Lung (tissue), 12 donors: ENCODE data around the gene ABCG2. TPM values are rescaled to one million over a fixed set of nuclear protein-coding genes. Genes with fewer than 3 reads are reported as not detected.

Experiments used
- ATAC-seq: fragments of 200-7000 bp; cut with Tn5 transposase; one replicate; pipeline ENCODE4 v1.9.1; 2020; ENCODE audit warnings: moderate number of reproducible peaks; ENCODE audit not compliant: insufficient read depth, low FRiP score
- DNase-seq, 3 donors: peaks; one replicate each; pipeline ENCODE4 v3.0.0-alpha.2; 2013 to 2017
- H3K27ac ChIP-seq, 2 donors: one replicate each; pipeline ENCODE4 v1.5.1; 2013; ENCODE audit warnings: mild to moderate bottlenecking in 2 of 2, moderate library complexity in 2 of 2, control low read depth in 1 of 2, inconsistent platforms in 1 of 2, low read depth in 1 of 2, low read length in 1 of 2
- H3K27me3 ChIP-seq, 3 donors: one replicate each; pipeline ENCODE4 v1.5.1; 2013; ENCODE audit warnings: low read length in 2 of 3; ENCODE audit not compliant: control insufficient read depth in 3 of 3, insufficient read depth in 3 of 3
- H3K36me3 ChIP-seq, 4 donors: one replicate each; pipeline ENCODE4 v1.5.1; 2013; ENCODE audit warnings: low read length in 4 of 4, mild to moderate bottlenecking in 1 of 4, moderate library complexity in 1 of 4; ENCODE audit not compliant: control insufficient read depth in 4 of 4, insufficient read depth in 4 of 4
- H3K4me1 ChIP-seq, 5 donors: one replicate each; pipeline ENCODE4 v1.5.1; 2013; ENCODE audit warnings: low read length in 5 of 5, mild to moderate bottlenecking in 2 of 5, moderate library complexity in 1 of 5; ENCODE audit not compliant: control insufficient read depth in 5 of 5, insufficient read depth in 5 of 5
- H3K4me3 ChIP-seq: one replicate; pipeline ENCODE4 v1.5.1; 2013; ENCODE audit warnings: mild to moderate bottlenecking, control low read depth, moderate library complexity
- H3K9ac ChIP-seq, 2 donors: one replicate each; pipeline ENCODE4 v1.5.1; 2013; ENCODE audit warnings: low read length in 2 of 2, control low read depth in 1 of 2; ENCODE audit not compliant: insufficient read depth in 1 of 2
- H3K9me3 ChIP-seq, 4 donors: one replicate each; pipeline ENCODE4 v1.5.1; 2013; ENCODE audit warnings: low read length in 3 of 4, mild to moderate bottlenecking in 1 of 4, moderate library complexity in 1 of 4; ENCODE audit not compliant: control insufficient read depth in 4 of 4, insufficient read depth in 3 of 4
- CTCF ChIP-seq: IDR thresholded peaks from 2 replicates; pipeline ENCODE4 v1.5.1; 2012; ENCODE audit warnings: mild to moderate bottlenecking; ENCODE audit errors: control extremely low read depth, extremely low read depth
- WGBS, 2 donors: extraction: QIAGEN DNeasy Blood & Tissue Kit; methylation state at CpG; one replicate each; pipeline ENCODE4 v1.1.7; 2013; 5-methylcytosine and 5-hydroxymethylcytosine counted together
- polyA plus RNA-seq, 2 donors: library from polyadenylated mRNA; stranded (reverse); fragments of 200-250 nt; gene quantifications; one replicate each; pipeline ENCODE4 v1.2.1, GENCODE V29; 2013
- total RNA-seq, 2 donors: library from RNA; depleted of rRNA in 1 of 2; stranded (reverse); fragments of >200 nt in 1 of 2; gene quantifications; one replicate each; pipeline ENCODE4 v1.2.1, GENCODE V29; 2014 to 2021
- donor health status: control.
- donor health status: control.
- donor health status: Bipolar disorder and iron deficiency.
- donor health status: healthy.
- donor health status: DM: yes; HTN: yes; CAD: no.

ABCG2 gene
- total and polyA plus RNA-seq, 4 donors: 1.0 to 15.7 (median 3.3) TPM

DNA sequence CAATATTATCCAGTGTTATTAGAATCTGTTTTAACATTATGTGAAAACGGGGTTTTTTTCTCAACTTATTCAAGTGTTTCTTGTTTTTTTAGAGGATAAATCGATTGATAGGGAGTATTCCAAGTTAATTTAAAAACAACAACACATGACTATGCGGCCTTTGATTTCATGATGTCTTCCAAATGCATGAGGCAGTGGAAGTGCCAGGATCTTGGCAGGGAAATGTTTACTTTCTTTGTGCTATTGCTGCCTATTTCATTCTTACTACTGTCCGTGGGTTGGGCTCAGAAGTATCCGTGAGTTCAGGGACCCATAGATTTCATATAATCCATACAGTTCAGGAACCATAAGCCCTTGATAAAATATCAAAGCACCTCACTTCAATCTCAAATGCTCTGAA is 64.6 kb downstream of the ABCG2 start:
- WGBS, 2 donors: 85 to 87% methylated on average over 5 of the region's 5 CpGs
- Histone ChIP-seq H3K36me3 (peaks cover 0 to 5% (median 2%) of the 10 kb centered on the region in 4 donors), H3K27me3 (no peaks in the 10 kb centered on the region), H3K9me3 (no peaks in the 10 kb centered on the region), H3K9ac (no peak overlapping the region), H3K4me3 (no peak overlapping the region), H3K4me1 (no peaks in the 10 kb centered on the region), H3K27ac (no peak overlapping the region)
- DNase-seq (no peak), ATAC-seq (no peak)
- no peak for TF ChIP-seq CTCF

- Histone ChIP-seq H3K27ac (no peak overlapping the region), H3K9me3 (no peaks in the 10 kb centered on the region), H3K36me3 (peaks cover 0 to 3% (median 2%) of the 10 kb centered on the region in 4 donors), H3K4me3 (no peak overlapping the region), H3K27me3 (no peaks in the 10 kb centered on the region), H3K4me1 (no peaks in the 10 kb centered on the region), H3K9ac (no peak overlapping the region)
- DNase-seq: no peak
- TF ChIP-seq CTCF: no peak
- ATAC-seq: no peak
- 84 to 91% methylated on average over 3 of the region's 3 CpGs for WGBS, 2 donors
Measured at GRCh38 chr4:88091378-88091777, 67.1 kb downstream of the ABCG2 start.

GRCh38 chr4:88090898-88091297 is 67.5 kb downstream of the ABCG2 start:
- peak in 1 of 3 donors; percentile 6 for DNase-seq
- Histone ChIP-seq H3K27ac (no peak overlapping the region), H3K4me3 (no peak overlapping the region), H3K36me3 (peaks cover 0 to 3% (median 2%) of the 10 kb centered on the region in 4 donors), H3K9me3 (no peaks in the 10 kb centered on the region), H3K9ac (no peak overlapping the region), H3K27me3 (no peaks in the 10 kb centered on the region), H3K4me1 (no peaks in the 10 kb centered on the region)
- ATAC-seq: no peak
- no peak for TF ChIP-seq CTCF

- H3K27me3 ChIP-seq: no peaks in the 10 kb centered on the region
- DNase-seq: no peak
- H3K4me3 ChIP-seq: no peak overlapping the region
- H3K9ac ChIP-seq: no peak overlapping the region
- no peak for ATAC-seq
- H3K4me1 ChIP-seq: no peaks in the 10 kb centered on the region
- WGBS, 2 donors: 96 to 100% methylated on average over 1 of the region's 1 CpG
- TF ChIP-seq CTCF: no peak
- peaks cover 0 to 2% (median 0%) of the 10 kb centered on the region in 4 donors for H3K36me3 ChIP-seq
- no peak overlapping the region for H3K27ac ChIP-seq
- H3K9me3 ChIP-seq: peaks cover 0 to 2% (median 0%) of the 10 kb centered on the region in 4 donors
Measured at GRCh38 chr4:88087004-88087403, 71.4 kb downstream of the ABCG2 start.
